ENCODE results near the gene STK24. TPM values are rescaled to one million over a fixed set of nuclear protein-coding genes. Genes with fewer than 3 reads are reported as not detected.
A peak's percentile ranks its signal among the peaks of the same experiment; 100 is the strongest.

The STK24 gene
- total RNA-seq, 1 donor from 2014 or later, result 139 TPM

GRCh38 chr13:98444381-98444780 is 132.5 kb downstream of the STK24 start:
- Mint-ChIP-seq H3K36me3 (ENCODE audit: unreplicated experiment) (peaks cover 53% of the 10 kb centered on the region), H3K27ac (ENCODE audit: unreplicated experiment) (peak overlapping the region; percentile 81)

GRCh38 chr13:98443800-98444325 is 133.0 kb downstream of the STK24 start:
- TF ChIP-seq CTCF (IDR thresholded peaks at IDR 0.05), result no peak
- no peak for DNase-seq (ENCODE audit: extremely low spot score, unreplicated experiment)
- no peaks in the 10 kb centered on the region for H3K9me3 Mint-ChIP-seq (ENCODE audit: unreplicated experiment)
- peaks cover 34% of the 10 kb centered on the region for H3K4me1 Mint-ChIP-seq (ENCODE audit: unreplicated experiment)
- H3K27ac Mint-ChIP-seq (ENCODE audit: unreplicated experiment), result peak overlapping the region; percentile 93
- H3K27me3 Mint-ChIP-seq (ENCODE audit: unreplicated experiment), result no peaks in the 10 kb centered on the region
- peaks cover 50% of the 10 kb centered on the region for H3K36me3 Mint-ChIP-seq (ENCODE audit: unreplicated experiment)
- no peak overlapping the region for H3K4me3 Mint-ChIP-seq (ENCODE audit: unreplicated experiment)

More at GRCh38 chr13:98444381-98444780, 132.5 kb downstream of the STK24 start:
- no peak overlapping the region for H3K4me3 Mint-ChIP-seq (ENCODE audit: unreplicated experiment)
- no peak for TF ChIP-seq CTCF (IDR thresholded peaks at IDR 0.05)
- H3K27me3 Mint-ChIP-seq (ENCODE audit: unreplicated experiment), result no peaks in the 10 kb centered on the region
- no peak for DNase-seq (ENCODE audit: extremely low spot score, unreplicated experiment)
- H3K9me3 Mint-ChIP-seq (ENCODE audit: unreplicated experiment), result no peaks in the 10 kb centered on the region
- peaks cover 38% of the 10 kb centered on the region for H3K4me1 Mint-ChIP-seq (ENCODE audit: unreplicated experiment)

GRCh38 chr13:98443329-98443728 is 133.6 kb downstream of the STK24 start:
- TF ChIP-seq CTCF (IDR thresholded peaks at IDR 0.05), result no peak
- H3K36me3 Mint-ChIP-seq (ENCODE audit: unreplicated experiment), result peaks cover 47% of the 10 kb centered on the region
- H3K27ac Mint-ChIP-seq (ENCODE audit: unreplicated experiment), result peak overlapping the region; percentile 93
- H3K4me3 Mint-ChIP-seq (ENCODE audit: unreplicated experiment), result no peak overlapping the region
- no peaks in the 10 kb centered on the region for H3K27me3 Mint-ChIP-seq (ENCODE audit: unreplicated experiment)
- H3K9me3 Mint-ChIP-seq (ENCODE audit: unreplicated experiment), result no peaks in the 10 kb centered on the region
- peaks cover 32% of the 10 kb centered on the region for H3K4me1 Mint-ChIP-seq (ENCODE audit: unreplicated experiment)
- DNase-seq (ENCODE audit: extremely low spot score, unreplicated experiment), result no peak

GRCh38 chr13:98442391-98443230 is 134.3 kb downstream of the STK24 start:
- peaks cover 30% of the 10 kb centered on the region for H3K4me1 Mint-ChIP-seq (ENCODE audit: unreplicated experiment)
- DNase-seq (ENCODE audit: extremely low spot score, unreplicated experiment), result no peak
- peak overlapping the region; percentile 93 for H3K27ac Mint-ChIP-seq (ENCODE audit: unreplicated experiment)
- no peaks in the 10 kb centered on the region for H3K27me3 Mint-ChIP-seq (ENCODE audit: unreplicated experiment)
- H3K36me3 Mint-ChIP-seq (ENCODE audit: unreplicated experiment), result peaks cover 44% of the 10 kb centered on the region
- H3K9me3 Mint-ChIP-seq (ENCODE audit: unreplicated experiment), result no peaks in the 10 kb centered on the region
- TF ChIP-seq CTCF (IDR thresholded peaks at IDR 0.05), result no peak
- H3K4me3 Mint-ChIP-seq (ENCODE audit: unreplicated experiment), result no peak overlapping the region

GRCh38 chr13:98441056-98441676 is 135.7 kb downstream of the STK24 start:
- no peak overlapping the region for H3K4me3 Mint-ChIP-seq (ENCODE audit: unreplicated experiment)
- H3K36me3 Mint-ChIP-seq (ENCODE audit: unreplicated experiment), result peaks cover 46% of the 10 kb centered on the region
- peaks cover 26% of the 10 kb centered on the region for H3K4me1 Mint-ChIP-seq (ENCODE audit: unreplicated experiment)
- no peaks in the 10 kb centered on the region for H3K9me3 Mint-ChIP-seq (ENCODE audit: unreplicated experiment)
- no peaks in the 10 kb centered on the region for H3K27me3 Mint-ChIP-seq (ENCODE audit: unreplicated experiment)
- no peak for DNase-seq (ENCODE audit: extremely low spot score, unreplicated experiment)
- no peak overlapping the region for H3K27ac Mint-ChIP-seq (ENCODE audit: unreplicated experiment)
- no peak for TF ChIP-seq CTCF (IDR thresholded peaks at IDR 0.05)

Measured in osteocyte (in vitro differentiated cells).